CD8-positive, alpha-beta memory T cell (primary cell): Measurements from ENCODE around the gene POLG2. TPM values are rescaled to one million over a fixed set of nuclear protein-coding genes. Genes with fewer than 3 reads are reported as not detected.

Experiments used
- CTCF ChIA-PET: fragments of 350-600 bp; sonication (Branson Sonifier 250); formaldehyde crosslinking; loops from one replicate; lab custom pipeline; 2021; ENCODE audit warnings: antibody characterized with exemption; lab: Charles Lee
- POLR2A ChIA-PET: fragments of 350-600 bp; sonication (Branson Sonifier 250); formaldehyde crosslinking; loops from one replicate; lab custom pipeline; 2021; ENCODE audit warnings: antibody characterized with exemption; lab: Charles Lee
- DNase-seq, 5 donors: peaks; one replicate each; pipeline versions ENCODE4 v3.0.0 to v3.0.0-alpha.2; 2020 to 2022; ENCODE audit warnings: mixed read lengths in 1 of 5
- H3K27ac ChIP-seq: one replicate; pipeline ENCODE4 v1.7.0; 2013; ENCODE audit warnings: low read depth, mild to moderate bottlenecking, low read length, moderate library complexity
- H3K27me3 ChIP-seq: 2 replicates; pipeline ENCODE4 v1.7.0; 2013; ENCODE audit warnings: low read length, mild to moderate bottlenecking; ENCODE audit not compliant: insufficient read depth, poor library complexity, severe bottlenecking
- H3K36me3 ChIP-seq: 2 replicates; pipeline ENCODE4 v1.7.0; 2013; ENCODE audit warnings: mild to moderate bottlenecking, low read length, moderate library complexity; ENCODE audit not compliant: insufficient read depth
- H3K4me1 ChIP-seq: 2 replicates; pipeline ENCODE4 v1.7.0; 2013; ENCODE audit warnings: mild to moderate bottlenecking, low read length, moderate library complexity; ENCODE audit not compliant: insufficient read depth
- H3K4me3 ChIP-seq: 2 replicates; pipeline ENCODE4 v1.7.0; 2013; ENCODE audit warnings: mild to moderate bottlenecking, low read length
- H3K9me3 ChIP-seq: 2 replicates; pipeline ENCODE4 v1.7.0; 2013; ENCODE audit warnings: mild to moderate bottlenecking, low read length
- H3K27ac Mint-ChIP-seq, 8 donors: one replicate each; pipeline ENCODE4 v1.8.0; 2020 to 2021; ENCODE audit warnings: mixed read lengths in 8 of 8, mild to moderate bottlenecking in 6 of 8, inconsistent platforms in 3 of 8, moderate library complexity in 3 of 8
- H3K27me3 Mint-ChIP-seq, 2 donors: one replicate each; pipeline ENCODE4 v1.8.0; 2020 to 2021; ENCODE audit warnings: mixed read lengths in 2 of 2, mild to moderate bottlenecking in 1 of 2, moderate library complexity in 1 of 2
- H3K36me3 Mint-ChIP-seq, 3 donors: one replicate each; pipeline ENCODE4 v1.8.0; 2020 to 2021; ENCODE audit warnings: mixed read lengths in 3 of 3, inconsistent platforms in 1 of 3, mild to moderate bottlenecking in 1 of 3
- H3K4me1 Mint-ChIP-seq, 3 donors: one replicate each; pipeline ENCODE4 v1.8.0; 2020 to 2021; ENCODE audit warnings: mixed read lengths in 3 of 3, inconsistent platforms in 1 of 3, mild to moderate bottlenecking in 1 of 3
- H3K4me3 Mint-ChIP-seq, 7 donors: one replicate each; pipeline ENCODE4 v1.8.0; 2020 to 2021; ENCODE audit warnings: mixed read lengths in 7 of 7, mild to moderate bottlenecking in 6 of 7, moderate library complexity in 4 of 7, inconsistent platforms in 2 of 7
- H3K9me3 Mint-ChIP-seq, 5 donors: one replicate each; pipeline ENCODE4 v1.8.0; 2020 to 2022; ENCODE audit warnings: mixed read lengths in 5 of 5, mild to moderate bottlenecking in 3 of 5, moderate library complexity in 2 of 5, inconsistent platforms in 1 of 5
- polyA plus RNA-seq: library from polyadenylated mRNA; unstranded; fragments of 300-500 nt; fragmentation: Illumina TruSeq; gene quantifications from one replicate; pipeline ENCODE4 v1.2.3, GENCODE V29; 2021
- total RNA-seq, 2 experiments: library from RNA; stranded (reverse); gene quantifications; one replicate each; pipeline ENCODE4 v1.2.3, GENCODE V29; 2021

POLG2 gene
- total and polyA plus RNA-seq, 3 experiments from 2014 or later, result 5.3 to 26.5 (median 26.4) TPM

DNA sequence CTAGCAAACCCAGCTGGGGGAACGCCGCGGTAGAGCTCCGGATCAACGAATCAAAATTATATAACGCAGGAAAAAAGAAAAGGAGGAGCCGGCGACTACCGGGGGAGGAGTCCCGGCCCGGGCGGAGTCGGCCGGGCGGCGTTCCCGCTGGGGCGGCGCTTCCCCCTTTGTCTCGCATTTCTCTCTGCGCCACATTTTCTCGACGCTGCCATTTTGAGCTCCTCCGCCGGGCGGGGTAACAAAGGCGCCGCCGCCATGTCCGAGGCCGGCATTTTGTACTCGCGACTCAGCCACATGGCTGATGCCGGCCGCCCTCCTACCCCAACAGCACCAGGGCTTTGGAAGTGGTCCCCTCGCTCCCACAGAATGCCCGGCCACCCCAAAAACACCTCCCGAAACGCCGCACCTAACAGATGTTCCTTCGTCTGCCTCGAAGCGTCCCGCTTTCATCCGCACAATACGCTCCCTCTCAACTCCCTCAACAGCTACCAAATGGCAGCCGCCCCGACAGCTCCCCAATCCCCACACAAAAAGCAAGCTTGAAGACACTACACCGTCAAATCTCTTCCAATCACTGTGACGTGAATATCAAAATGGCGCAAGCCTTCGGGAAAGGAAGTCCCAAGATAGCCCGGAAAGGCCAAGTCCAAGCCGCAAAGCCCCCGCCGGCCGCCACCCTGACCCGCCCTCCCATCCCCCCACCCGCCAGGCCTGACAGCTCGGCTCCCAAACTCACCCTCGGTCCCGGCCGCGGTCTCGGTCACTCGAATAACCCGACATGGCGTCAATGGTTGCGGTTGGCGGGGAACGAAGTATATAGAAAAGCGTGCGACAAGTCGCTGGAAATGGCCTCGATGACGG lies 8.7 kb upstream of the POLG2 start:
- peaks cover 62 to 81% (median 75%) of the 10 kb centered on the region in 3 donors for H3K4me1 Mint-ChIP-seq
- Histone ChIP-seq H3K36me3 (peaks cover 52% of the 10 kb centered on the region), H3K9me3 (no peaks in the 10 kb centered on the region), H3K4me3 (peak overlapping the region; percentile 91), H3K4me1 (peaks cover 60% of the 10 kb centered on the region), H3K27me3 (no peaks in the 10 kb centered on the region), H3K27ac (peak overlapping the region; percentile 98)
- peaks cover 0 to 3% (median 2%) of the 10 kb centered on the region in 5 donors for H3K9me3 Mint-ChIP-seq
- DNase-seq, result peak; percentile 75 to 94 (median 87)
- ChIA-PET POLR2A (interaction anchor here (0.6 to 4.5 kb wide), 20 partner anchors 8 to 805 kb away, joined by 3 to 168 read pairs (median 8); partner anchors contain the start of genes CCDC47, DDX42, ERN1 and LIMD2), CTCF (interaction anchor here (1.0 to 4.1 kb wide), 7 partner anchors 9 to 485 kb away, joined by 3 to 42 read pairs (median 4); partner anchors contain the start of genes ICAM2 and POLG2)
- peaks cover 0 to 24% of the 10 kb centered on the region in 2 donors for H3K27me3 Mint-ChIP-seq
- H3K36me3 Mint-ChIP-seq, result peaks cover 39 to 86% (median 48%) of the 10 kb centered on the region in 3 donors
- H3K4me3 Mint-ChIP-seq, result peak overlapping the region; percentile 96 to 100 (median 99)
- peak overlapping the region; percentile 99 to 100 (median 99) for H3K27ac Mint-ChIP-seq

- Histone ChIP-seq H3K27me3 (no peaks in the 10 kb centered on the region), H3K27ac (peak overlapping the region; percentile 98), H3K9me3 (no peaks in the 10 kb centered on the region), H3K36me3 (peaks cover 59% of the 10 kb centered on the region), H3K4me1 (peaks cover 62% of the 10 kb centered on the region), H3K4me3 (peak overlapping the region; percentile 91)
- Mint-ChIP-seq H3K36me3 (peaks cover 42 to 87% (median 51%) of the 10 kb centered on the region in 3 donors), H3K4me3 (peak overlapping the region; percentile 96 to 100 (median 99)), H3K27me3 (peaks cover 0 to 26% of the 10 kb centered on the region in 2 donors), H3K4me1 (peaks cover 64 to 82% (median 75%) of the 10 kb centered on the region in 3 donors), H3K9me3 (peaks cover 0 to 3% (median 2%) of the 10 kb centered on the region in 5 donors), H3K27ac (peak overlapping the region; percentile 99 to 100 (median 99))
- DNase-seq, result no peak
- CTCF ChIA-PET, result interaction anchor here (1.0 to 4.1 kb wide), 7 partner anchors 8 to 484 kb away, joined by 3 to 42 read pairs (median 4); partner anchors contain the start of genes ICAM2 and POLG2
- POLR2A ChIA-PET, result interaction anchor here (0.6 to 4.5 kb wide), 17 partner anchors 8 to 804 kb away, joined by 3 to 168 read pairs (median 8); partner anchors contain the start of genes CCDC47, DDX42, ERN1 and LIMD2
Measured at GRCh38 chr17:64504769-64505339, 8.0 kb upstream of the POLG2 start.

DNA sequence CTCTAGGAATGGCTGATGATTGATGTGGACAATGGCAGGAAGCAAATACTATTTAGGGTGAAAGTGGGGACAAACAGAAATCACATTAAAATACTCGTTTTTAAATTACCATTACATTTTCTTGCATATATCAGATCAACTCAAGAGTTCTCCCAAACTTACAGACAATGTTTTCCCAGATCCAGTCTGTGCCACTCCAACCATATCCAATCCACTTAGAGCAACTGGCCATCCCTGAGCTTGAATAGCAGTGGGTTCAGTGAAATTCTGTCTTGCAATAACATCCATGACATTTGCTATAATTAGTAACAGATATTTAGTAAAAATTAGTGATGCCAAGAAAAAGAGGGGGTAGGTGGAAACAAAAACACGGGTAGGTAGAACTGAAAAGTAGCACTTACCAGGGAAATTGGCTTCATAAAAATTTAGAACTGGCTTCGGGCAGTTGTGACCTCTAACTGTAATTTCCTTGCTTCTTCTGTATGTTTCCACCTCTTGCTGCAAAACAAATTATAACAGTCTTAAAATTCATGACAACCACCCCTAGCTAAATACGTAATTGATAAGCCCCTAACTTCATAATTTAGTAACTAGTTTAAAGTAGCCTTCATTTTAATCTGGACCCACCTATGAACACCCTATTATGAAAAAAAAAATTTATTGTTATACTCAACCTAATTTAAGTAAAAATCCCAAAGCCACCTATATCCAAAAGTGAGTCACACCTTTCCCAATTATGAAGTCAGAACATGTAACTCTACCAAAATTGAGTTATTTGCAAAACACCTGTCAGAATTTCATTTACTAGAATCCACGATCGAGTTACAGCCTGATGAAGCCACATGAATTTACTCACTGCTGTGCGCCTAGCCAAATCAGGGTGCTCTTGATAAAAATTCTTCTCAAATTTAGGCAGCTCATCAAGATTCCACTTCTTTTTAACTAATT lies 7.2 kb upstream of the POLG2 start:
- peak overlapping the region; percentile 98 for H3K27ac ChIP-seq
- peaks cover 64 to 83% (median 77%) of the 10 kb centered on the region in 3 donors for H3K4me1 Mint-ChIP-seq
- peaks cover 64% of the 10 kb centered on the region for H3K36me3 ChIP-seq
- H3K4me3 Mint-ChIP-seq, result peak overlapping the region; percentile 96 to 100 (median 99)
- peaks cover 57% of the 10 kb centered on the region for H3K4me1 ChIP-seq
- H3K4me3 ChIP-seq, result peak overlapping the region; percentile 91
- POLR2A ChIA-PET, result interaction anchor here (1.0 to 4.5 kb wide), 3 partner anchors 7 to 13 kb away, joined by 3 to 168 read pairs (median 18); partner anchors contain the start of gene POLG2
- peaks cover 0 to 26% of the 10 kb centered on the region in 2 donors for H3K27me3 Mint-ChIP-seq
- peaks cover 42 to 90% (median 56%) of the 10 kb centered on the region in 3 donors for H3K36me3 Mint-ChIP-seq
- H3K27me3 ChIP-seq, result no peaks in the 10 kb centered on the region
- peak overlapping the region; percentile 99 to 100 (median 99) for H3K27ac Mint-ChIP-seq
- CTCF ChIA-PET, result interaction anchor here (1.2 to 4.1 kb wide), 5 partner anchors 7 to 15 kb away, joined by 3 to 37 read pairs (median 4); partner anchors contain the start of gene POLG2
- peaks cover 0 to 3% (median 2%) of the 10 kb centered on the region in 5 donors for H3K9me3 Mint-ChIP-seq
- H3K9me3 ChIP-seq, result no peaks in the 10 kb centered on the region
- DNase-seq, result peak in 1 of 5 donors; percentile 21

DNA sequence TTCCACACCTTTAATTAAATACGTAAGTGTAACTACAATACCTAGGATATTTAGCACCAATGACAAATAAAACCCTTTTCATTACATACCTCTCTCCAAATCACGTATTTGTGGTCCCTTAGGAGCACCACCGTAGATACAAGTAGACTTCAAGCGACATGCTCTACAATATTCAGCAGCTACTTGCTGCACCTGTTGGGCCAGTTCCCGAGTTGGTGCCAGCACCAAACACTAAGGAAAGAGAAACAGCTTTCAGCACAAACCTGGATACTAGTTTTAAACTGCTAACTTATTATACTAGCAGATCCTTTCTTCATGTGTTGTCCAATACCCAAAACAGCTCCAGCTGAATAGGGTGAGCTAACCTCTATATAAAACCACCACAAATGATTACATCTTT lies 6.5 kb upstream of the POLG2 start:
- Histone ChIP-seq H3K4me1 (peaks cover 57% of the 10 kb centered on the region), H3K9me3 (no peaks in the 10 kb centered on the region), H3K27me3 (no peaks in the 10 kb centered on the region), H3K36me3 (peaks cover 67% of the 10 kb centered on the region), H3K4me3 (no peak overlapping the region), H3K27ac (no peak overlapping the region)
- CTCF ChIA-PET, result interaction anchor here (0.6 to 1.6 kb wide), 3 partner anchors 13 to 22 kb away, joined by 3 to 4 read pairs (median 3); no protein-coding TSS in a partner anchor
- Mint-ChIP-seq H3K27ac (peak overlapping the region in 7 of 8 donors; percentile 2 to 99 (median 77)), H3K4me1 (peaks cover 63 to 82% (median 77%) of the 10 kb centered on the region in 3 donors), H3K27me3 (peaks cover 0 to 27% of the 10 kb centered on the region in 2 donors), H3K36me3 (peaks cover 42 to 92% (median 56%) of the 10 kb centered on the region in 3 donors), H3K4me3 (peak overlapping the region; percentile 28 to 100 (median 99)), H3K9me3 (peaks cover 0 to 3% (median 2%) of the 10 kb centered on the region in 5 donors)
- DNase-seq, result no peak
- POLR2A ChIA-PET, result interaction anchor here (3.4 kb wide), 1 partner anchor 11 kb away, joined by 18 read pairs; no protein-coding TSS in a partner anchor

GRCh38 chr17:64502809-64503208 lies 6.0 kb upstream of the POLG2 start:
- no peak overlapping the region for H3K4me3 ChIP-seq

GRCh38 chr17:64502021-64502420 lies 5.2 kb upstream of the POLG2 start:
- H3K36me3 ChIP-seq, result peaks cover 67% of the 10 kb centered on the region
- H3K9me3 Mint-ChIP-seq, result peaks cover 0 to 3% (median 2%) of the 10 kb centered on the region in 5 donors
- H3K36me3 Mint-ChIP-seq, result peaks cover 42 to 96% (median 54%) of the 10 kb centered on the region in 3 donors
- POLR2A ChIA-PET, result no interaction called here
- H3K4me3 ChIP-seq, result no peak overlapping the region
- no peaks in the 10 kb centered on the region for H3K27me3 ChIP-seq
- peaks cover 0 to 32% of the 10 kb centered on the region in 2 donors for H3K27me3 Mint-ChIP-seq
- peak overlapping the region in 5 of 7 donors; percentile 5 to 100 (median 24) for H3K4me3 Mint-ChIP-seq
- peak in 1 of 5 donors; percentile 20 for DNase-seq
- H3K9me3 ChIP-seq, result no peaks in the 10 kb centered on the region
- CTCF ChIA-PET, result interaction anchor here (1.3 kb wide), 1 partner anchor 82 kb away, joined by 4 read pairs; no protein-coding TSS in a partner anchor
- H3K27ac Mint-ChIP-seq, result peak overlapping the region in 6 of 8 donors; percentile 42 to 99 (median 72)
- H3K4me1 ChIP-seq, result peaks cover 61% of the 10 kb centered on the region
- H3K27ac ChIP-seq, result no peak overlapping the region
- peaks cover 65 to 84% (median 80%) of the 10 kb centered on the region in 3 donors for H3K4me1 Mint-ChIP-seq

More at GRCh38 chr17:64502809-64503208, 6.0 kb upstream of the POLG2 start:
- Histone ChIP-seq H3K9me3 (no peaks in the 10 kb centered on the region), H3K27me3 (no peaks in the 10 kb centered on the region), H3K4me1 (peaks cover 57% of the 10 kb centered on the region), H3K36me3 (peaks cover 67% of the 10 kb centered on the region), H3K27ac (no peak overlapping the region)
- H3K27me3 Mint-ChIP-seq, result peaks cover 0 to 27% of the 10 kb centered on the region in 2 donors
- H3K9me3 Mint-ChIP-seq, result peaks cover 0 to 3% (median 2%) of the 10 kb centered on the region in 5 donors
- H3K27ac Mint-ChIP-seq, result peak overlapping the region in 7 of 8 donors; percentile 40 to 99 (median 70)
- POLR2A ChIA-PET, result interaction anchor here (3.4 kb wide), 1 partner anchor 10 kb away, joined by 18 read pairs; no protein-coding TSS in a partner anchor
- no peak for DNase-seq
- peaks cover 42 to 96% (median 56%) of the 10 kb centered on the region in 3 donors for H3K36me3 Mint-ChIP-seq
- H3K4me1 Mint-ChIP-seq, result peaks cover 61 to 82% (median 77%) of the 10 kb centered on the region in 3 donors
- H3K4me3 Mint-ChIP-seq, result peak overlapping the region in 5 of 7 donors; percentile 20 to 100 (median 36)
- CTCF ChIA-PET, result interaction anchor here (0.6 to 1.6 kb wide), 3 partner anchors 12 to 83 kb away, joined by 3 to 4 read pairs (median 4); no protein-coding TSS in a partner anchor
